HepG2 (cell line): ENCODE results near the gene PTPRC. TPM values are rescaled to one million over a fixed set of nuclear protein-coding genes. Genes with fewer than 3 reads are reported as not detected.

ENCODE experiments used
- ATAC-seq: fragments of 200-7000 bp; cut with Tn5 transposase; 3 replicates; pipeline ENCODE4 v1.9.1; 2020; ENCODE audit warnings: mild to moderate bottlenecking, moderate library complexity
- BruUV-seq: library from RNA; stranded (reverse); fragments of 400-500 nt; replicated peaks from 2 replicates; lab custom pipeline; 2021; lab: Mats Ljungman, UMichigan
- CTCF ChIA-PET: fragments of 300-600 bp; formaldehyde crosslinking; extraction: SDS; loops from one replicate; lab custom pipeline; 2021; ENCODE audit warnings: low total read pairs, inconsistent platforms, low intra/inter-chr PET ratio; lab: Yijun Ruan, JAX
- POLR2A ChIA-PET: fragments of 350-600 bp; sonication (Branson Sonifier 250); formaldehyde crosslinking; loops from one replicate; lab custom pipeline; 2020; ENCODE audit warnings: antibody characterized with exemption, inconsistent platforms; lab: Yijun Ruan, JAX
- DNase-seq: peaks from one replicate; pipeline ENCODE4 v3.0.0-alpha.2; 2015; ENCODE audit warnings: low spot score
- FAIRE-seq: peaks from 3 replicates; lab custom pipeline; 2011; peaks lifted over from hg19 to GRCh38; lab: Jason Lieb, UNC
- H2AFZ ChIP-seq: one replicate; pipeline ENCODE4 v1.6.1; 2011; ENCODE audit warnings: low read length, inconsistent platforms
- H3K27ac ChIP-seq: fragments of 300-600 bp; 3 replicates; pipeline ENCODE4 v1.8.0; 2011; ENCODE audit warnings: mixed run types, mild to moderate bottlenecking, mixed read lengths, low read length, inconsistent platforms; ENCODE audit not compliant: insufficient read depth; ENCODE audit errors: extremely low read length
- H3K27me3 ChIP-seq, 2 experiments: fragments of 200-600 bp in 1 of 2; 2 replicates in 1 of 2; 3 replicates in 1 of 2; pipeline versions ENCODE4 v1.6.0 to v1.8.0; 2011; ENCODE audit warnings: low read length in 2 of 2, mild to moderate bottlenecking in 2 of 2, moderate library complexity in 2 of 2, inconsistent platforms in 1 of 2; ENCODE audit not compliant: insufficient read depth in 2 of 2, control insufficient read depth in 1 of 2
- H3K36me3 ChIP-seq, 2 experiments: fragments of 200-600 bp in 1 of 2; replicated peaks in 1 of 2; 2 replicates in 1 of 2; 3 replicates in 1 of 2; pipeline versions ENCODE4 v1.5.1 to v1.8.0; 2011; ENCODE audit warnings: low read length in 2 of 2, inconsistent platforms in 1 of 2; ENCODE audit not compliant: insufficient read depth in 2 of 2, control insufficient read depth in 1 of 2
- H3K4me1 ChIP-seq: 2 replicates; pipeline ENCODE4 v1.5.1; 2012; ENCODE audit warnings: low read length, inconsistent platforms; ENCODE audit not compliant: insufficient read depth
- H3K4me2 ChIP-seq: 2 replicates; pipeline ENCODE4 v1.6.0; 2011; ENCODE audit warnings: low read depth, low read length, inconsistent platforms
- H3K4me3 ChIP-seq, 3 experiments: fragments of 200-600 bp in 1 of 3; sonication (generic), shearing (Covaris generic) in 1 of 3; replicated peaks in 1 of 3; 2 replicates each; pipeline ENCODE4 v1.5.1; 2011 to 2016; ENCODE audit warnings: low read length in 3 of 3, inconsistent platforms in 2 of 3, low read depth in 2 of 3, mild to moderate bottlenecking in 2 of 3, control low read depth in 1 of 3, mixed read lengths in 1 of 3; ENCODE audit not compliant: insufficient read depth in 1 of 3
- H3K79me2 ChIP-seq: one replicate; pipeline ENCODE4 v1.6.1; 2011; ENCODE audit warnings: low read length, inconsistent platforms; ENCODE audit not compliant: insufficient read depth
- H3K9ac ChIP-seq: 2 replicates; pipeline ENCODE4 v1.6.0; 2011; ENCODE audit warnings: mild to moderate bottlenecking, low read depth, low read length, inconsistent platforms; ENCODE audit not compliant: insufficient read depth
- H3K9me3 ChIP-seq: 2 replicates; pipeline ENCODE4 v1.5.1; 2012; ENCODE audit warnings: mild to moderate bottlenecking, low read length
- H4K20me1 ChIP-seq: 2 replicates; pipeline ENCODE4 v1.6.0; 2011; ENCODE audit warnings: inconsistent platforms, mild to moderate bottlenecking, low read length, moderate library complexity; ENCODE audit not compliant: insufficient read depth
- CCAR2 ChIP-seq: fragments of 200-400 bp; formaldehyde crosslinking; optimal IDR thresholded peaks from 2 replicates; pipeline ENCODE3; 2018; ENCODE audit warnings: low read depth, mild to moderate bottlenecking, low read length, moderate library complexity
- GATAD1 ChIP-seq: IDR thresholded peaks from 2 replicates; pipeline ENCODE4 v1.6.1; 2016; ENCODE audit warnings: missing genetic modification reagents, missing compliant biosample characterization
- IRF9 ChIP-seq: sonication (generic); formaldehyde crosslinking; IDR thresholded peaks from 2 replicates; pipeline ENCODE4 v1.8.0; 2022; ENCODE audit warnings: missing genetic modification reagents, mild to moderate bottlenecking, borderline replicate concordance
- NR2C2 ChIP-seq: sonication (generic); formaldehyde crosslinking; IDR thresholded peaks from 2 replicates; pipeline ENCODE4 v1.4.0; 2020; ENCODE audit warnings: missing genetic modification reagents, mild to moderate bottlenecking, moderate library complexity, borderline replicate concordance
- NR2F6 ChIP-seq, 2 experiments: IDR thresholded peaks; 2 replicates each; pipeline ENCODE4 v1.6.1; 2016; ENCODE audit warnings: antibody characterized with exemption in 1 of 2, mild to moderate bottlenecking in 1 of 2
- SRF ChIP-seq: IDR thresholded peaks from 2 replicates; pipeline ENCODE4 v1.6.1; 2011; ENCODE audit warnings: mild to moderate bottlenecking, low read depth, low read length, moderate library complexity
- TBX3 ChIP-seq: fragments of 450-650 bp; IDR thresholded peaks from 2 replicates; pipeline ENCODE4 v1.6.1; 2017; ENCODE audit warnings: antibody characterized with exemption, mild to moderate bottlenecking, inconsistent platforms, borderline replicate concordance
- TEAD2 ChIP-seq: sonication (generic); formaldehyde crosslinking; IDR thresholded peaks from 2 replicates; pipeline ENCODE4 v1.9.0; 2021; ENCODE audit warnings: missing genetic modification reagents
- ZBTB42 ChIP-seq: sonication (generic); formaldehyde crosslinking; IDR thresholded peaks from 2 replicates; pipeline ENCODE4 v1.5.0; 2020; ENCODE audit warnings: mild to moderate bottlenecking, missing genetic modification reagents
- ZNF335 ChIP-seq: sonication (generic); formaldehyde crosslinking; IDR thresholded peaks from 2 replicates; pipeline ENCODE4 v1.4.0; 2020; ENCODE audit warnings: missing genetic modification reagents
- ZNF430 ChIP-seq: sonication (generic); formaldehyde crosslinking; IDR thresholded peaks from 2 replicates; pipeline ENCODE4 v1.9.0; 2021; ENCODE audit warnings: mild to moderate bottlenecking, missing genetic modification reagents
- ZNF530 ChIP-seq: sonication (generic); formaldehyde crosslinking; IDR thresholded peaks from 2 replicates; pipeline ENCODE4 v1.5.0; 2020; ENCODE audit warnings: low read depth, mild to moderate bottlenecking, missing genetic modification reagents
- ZNF746 ChIP-seq: sonication (generic); formaldehyde crosslinking; IDR thresholded peaks from 2 replicates; pipeline ENCODE4 v1.8.0; 2022; ENCODE audit warnings: mild to moderate bottlenecking, missing genetic modification reagents
- WGBS: methylation state at CpG from one replicate; pipeline ENCODE4 v1.1.6; 2017; ENCODE audit warnings: low lambda C conversion rate; 5-methylcytosine and 5-hydroxymethylcytosine counted together
- in situ Hi-C: cut with HindIII; loops from 2 replicates; pipeline ENCODE4 v1.10.0; 2017; ENCODE audit warnings: low pct_unique_long_range_greater_than_20kb; ENCODE audit not compliant: extremely low pct_ligation_motif_present
- intact Hi-C: fragments of 100-400 bp; cut with micrococcal nuclease; formaldehyde crosslinking; loops from one replicate; pipeline ENCODE4 v1.10.0; 2022; ENCODE audit not compliant: unreplicated experiment
- polyA plus RNA-seq, 8 experiments: library from polyadenylated mRNA; depleted of rRNA in 3 of 8; stranded (reverse) in 7 of 8; unstranded in 1 of 8; fragments of >200 nt; fragmentation: Illumina TruSeq in 4 of 8; extraction: Trizol in 4 of 8; gene quantifications; 2 replicates each; pipeline versions ENCODE4 v1.2.1 to v1.2.3, GENCODE V29; 2011 to 2016; ENCODE audit warnings: low read depth in 4 of 8, missing spikeins in 1 of 8, mixed read lengths in 1 of 8; ENCODE audit not compliant: insufficient read depth in 1 of 8
- total RNA-seq, 5 experiments: library from RNA; depleted of rRNA; stranded (reverse); fragments of >200 nt; fragmentation: Illumina TruSeq; extraction: Trizol; gene quantifications; 2 replicates each; pipeline ENCODE4 v1.2.3, GENCODE V29; 2016; ENCODE audit warnings: low read depth in 1 of 5

PTPRC gene
- total and polyA plus RNA-seq, 2 of the 13 experiments (the other 11 are each of a cell fraction or from before 2014, with no cell fraction given), result not detected

- intact Hi-C loops (no loop called here), in situ Hi-C loops (no loop called here)
- H3K79me2 ChIP-seq, result no peaks in the 10 kb centered on the region
- H3K27me3 ChIP-seq, result no peaks in the 10 kb centered on the region; a peak in 1 of 5 replicates
- H3K27ac ChIP-seq, result no peak overlapping the region
- no peak overlapping the region for H3K4me3 ChIP-seq
- no peaks in the 10 kb centered on the region for H3K36me3 ChIP-seq
- ATAC-seq, result no peak
- ChIA-PET POLR2A (no interaction called here), CTCF (no interaction called here)
- TF ChIP-seq SRF (no peak), NR2C2 (CRISPR knock-in tag) (no peak), IRF9 (CRISPR knock-in tag) (no peak), ZNF746 (CRISPR knock-in tag) (no peak), NR2F6 (IDR thresholded peaks at IDR 0.05) (no peak), NR2F6 (CRISPR knock-in tag; IDR thresholded peaks at IDR 0.05) (no peak), TEAD2 (CRISPR knock-in tag) (no peak), TBX3 (no peak), ZNF530 (CRISPR knock-in tag) (no peak), ZNF430 (CRISPR knock-in tag) (no peak), CCAR2 (no peak), ZBTB42 (no peak), ZNF335 (CRISPR knock-in tag) (no peak), GATAD1 (CRISPR knock-in tag) (no peak)
- no peaks in the 10 kb centered on the region for H3K9me3 ChIP-seq
- H4K20me1 ChIP-seq, result no peaks in the 10 kb centered on the region
- WGBS, result 0% methylated on average over 1 of the region's 1 CpG
- DNase-seq, result no peak
- no peak overlapping the region for H3K4me2 ChIP-seq
- no peaks in the 10 kb centered on the region for H3K4me1 ChIP-seq
- BruUV-seq, result no TSS peak
- H2AFZ ChIP-seq, result no peak overlapping the region
- H3K9ac ChIP-seq, result no peak overlapping the region
- no peak for FAIRE-seq
These were observed 7.5 kb upstream of the PTPRC start for GRCh38 chr1:198631292-198631691.
